ENCODE results near the gene IGSF10.

The IGSF10 gene

DNA sequence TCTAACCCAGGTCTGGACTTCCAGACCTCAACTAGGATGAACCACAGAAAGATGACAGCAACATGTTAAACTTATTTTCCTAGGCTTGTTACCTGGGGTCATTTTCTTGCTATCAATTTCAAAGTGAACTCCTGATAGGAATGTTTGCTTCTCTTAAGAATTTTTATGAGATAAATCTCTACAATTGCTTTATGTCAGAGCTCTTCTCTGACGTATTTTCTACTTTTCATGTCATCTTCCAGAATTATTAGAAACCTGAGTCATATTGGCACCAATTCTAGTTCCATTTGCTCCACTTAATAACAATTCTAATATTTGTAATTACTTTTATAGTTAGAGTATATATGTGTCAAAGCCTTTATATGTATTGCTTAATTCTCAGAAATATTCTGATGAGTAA lies 2.1 kb upstream of the IGSF10 start:
- no peak for DNase-seq (ENCODE audit: low spot score)

DNA sequence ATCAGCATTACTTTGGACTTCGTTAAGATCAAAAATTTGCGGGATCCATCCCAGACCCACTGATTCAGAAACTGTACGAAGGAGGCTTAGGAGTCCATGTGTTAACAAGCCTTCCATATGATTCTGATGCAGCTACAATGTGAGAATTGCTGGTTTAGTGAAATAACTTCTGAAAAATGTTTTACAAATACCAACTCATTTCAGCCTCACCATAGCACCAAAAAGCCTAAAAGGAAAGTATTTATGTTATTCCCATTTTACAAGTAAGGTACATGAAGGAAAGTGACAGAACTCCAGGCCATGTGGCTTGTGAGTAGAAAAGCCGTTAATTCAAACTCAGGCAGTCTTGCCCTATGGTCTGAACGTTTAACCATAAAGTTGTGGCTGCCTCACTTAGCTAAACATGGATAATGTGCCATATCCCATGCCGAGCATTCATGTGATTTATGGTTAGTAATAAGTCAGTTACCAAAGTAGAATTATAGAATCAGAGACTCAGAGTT lies 1.5 kb upstream of the IGSF10 start:
- no peak for DNase-seq (ENCODE audit: low spot score)

DNA sequence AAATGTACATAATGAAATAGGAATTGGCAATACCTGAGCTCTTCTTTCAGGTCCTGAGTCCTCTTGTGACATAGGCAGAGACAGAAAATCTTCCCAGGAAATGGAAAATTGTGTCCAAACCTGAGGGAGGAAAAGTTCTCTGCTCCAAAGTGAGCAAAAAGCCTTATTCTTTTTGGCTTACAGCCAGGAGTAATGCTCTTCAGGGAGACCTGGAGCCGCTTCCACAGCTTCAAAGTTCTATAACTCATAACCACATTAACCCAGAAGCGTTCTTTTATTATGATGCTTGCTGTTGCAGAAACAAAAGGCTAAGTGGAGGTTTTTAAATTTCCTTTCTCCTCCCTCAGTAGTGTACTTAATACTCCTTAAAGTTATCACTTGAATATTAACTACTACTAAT lies 633 bp downstream of the IGSF10 start:
- peak; percentile 46 for DNase-seq (ENCODE audit: low spot score)

DNA sequence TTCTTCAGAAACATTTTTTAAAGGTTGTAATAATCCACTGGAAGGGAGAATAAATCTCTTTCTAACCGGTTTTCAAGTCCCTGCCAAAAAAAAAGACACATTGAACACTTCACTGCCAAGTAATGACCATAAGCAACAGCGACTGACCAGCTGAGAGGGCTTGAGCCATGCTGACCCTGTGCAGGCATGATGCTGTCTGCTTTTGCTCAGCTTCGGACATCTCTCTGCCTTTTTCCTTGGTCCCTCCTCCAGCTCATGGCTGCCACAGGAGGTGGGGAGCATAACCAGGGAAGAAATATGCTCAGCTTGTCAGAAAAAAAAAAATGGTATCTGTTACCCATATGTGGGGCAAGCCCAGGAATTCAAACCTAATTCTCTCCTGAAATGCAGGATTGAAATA lies 1.5 kb downstream of the IGSF10 start:
- no peak for DNase-seq (ENCODE audit: low spot score)

DNA sequence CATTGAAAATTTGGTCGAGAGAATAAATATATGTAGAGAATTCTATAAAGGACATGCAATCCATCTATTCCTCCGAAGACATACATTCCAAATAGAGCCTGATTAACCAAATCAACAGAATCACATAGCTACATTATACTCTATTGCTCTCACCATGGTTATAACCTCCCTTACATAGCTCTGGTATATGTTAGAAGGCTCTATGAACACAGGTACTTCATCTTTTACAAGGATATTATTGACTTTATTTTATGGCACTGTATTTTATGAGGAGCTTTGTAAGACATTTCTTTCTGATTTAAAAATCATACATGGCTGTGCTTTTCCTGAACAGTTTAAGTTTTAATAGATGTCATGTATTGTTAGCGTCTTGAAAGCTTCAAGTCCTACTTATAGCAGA lies 4.8 kb downstream of the IGSF10 start:
- DNase-seq (ENCODE audit: low spot score), result no peak

DNA sequence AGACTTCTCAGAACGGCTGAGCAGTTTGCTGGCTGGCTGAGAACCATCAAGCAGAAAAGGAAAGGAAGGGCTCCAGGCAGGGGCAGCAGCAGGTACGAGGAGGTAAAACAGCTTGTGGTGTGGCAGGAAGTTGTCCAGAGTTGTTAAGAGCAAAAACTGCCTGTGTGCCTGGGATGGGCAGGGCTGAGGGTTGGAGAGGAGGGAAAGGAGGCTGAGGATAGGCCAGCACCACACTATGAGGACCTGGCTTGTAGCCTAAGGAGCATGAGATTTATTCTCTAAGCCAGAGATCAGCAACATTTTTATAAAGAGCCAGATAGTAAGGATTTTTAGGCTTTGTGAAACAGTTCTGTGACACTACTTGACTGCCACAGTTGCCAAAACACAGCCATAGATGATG lies 8.0 kb downstream of the IGSF10 start:
- DNase-seq (ENCODE audit: low spot score), result no peak

DNA sequence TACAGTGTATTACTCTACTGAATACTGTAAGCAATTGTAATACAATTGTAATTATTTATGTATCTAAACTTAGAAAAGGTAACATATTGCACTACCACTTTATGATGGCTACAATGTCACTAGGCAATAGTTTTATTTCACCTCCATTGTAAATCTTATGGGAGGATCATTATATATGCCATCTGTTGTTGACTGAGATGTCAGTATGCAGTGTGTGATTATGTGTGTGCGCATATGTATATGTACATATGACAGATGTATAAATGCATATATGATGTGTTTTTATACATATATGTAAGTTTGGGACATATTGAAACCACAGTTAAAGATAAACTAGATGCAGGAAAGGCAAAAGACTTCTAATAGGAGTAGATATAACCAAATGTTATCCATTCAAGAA lies 8.5 kb downstream of the IGSF10 start:
- DNase-seq (ENCODE audit: low spot score), result no peak

DNA sequence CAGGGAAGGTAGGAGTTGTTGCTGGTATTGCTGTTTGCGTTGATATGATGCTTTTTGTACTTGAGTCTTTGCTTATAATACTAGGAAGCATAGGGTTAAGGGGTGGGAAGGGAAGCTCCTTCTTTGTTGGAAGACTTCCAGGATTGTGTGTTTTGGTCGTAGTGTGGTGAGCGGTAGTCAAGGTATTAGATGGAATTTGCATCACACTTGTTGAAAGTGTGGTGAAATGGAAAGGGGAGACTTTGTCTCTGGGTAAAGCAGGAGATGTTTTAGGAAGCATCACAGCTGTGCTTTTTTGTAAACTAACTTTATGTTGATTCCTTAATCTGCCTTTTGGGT lies 14.9 kb downstream of the IGSF10 start:
- no peak for DNase-seq (ENCODE audit: low spot score)

DNA sequence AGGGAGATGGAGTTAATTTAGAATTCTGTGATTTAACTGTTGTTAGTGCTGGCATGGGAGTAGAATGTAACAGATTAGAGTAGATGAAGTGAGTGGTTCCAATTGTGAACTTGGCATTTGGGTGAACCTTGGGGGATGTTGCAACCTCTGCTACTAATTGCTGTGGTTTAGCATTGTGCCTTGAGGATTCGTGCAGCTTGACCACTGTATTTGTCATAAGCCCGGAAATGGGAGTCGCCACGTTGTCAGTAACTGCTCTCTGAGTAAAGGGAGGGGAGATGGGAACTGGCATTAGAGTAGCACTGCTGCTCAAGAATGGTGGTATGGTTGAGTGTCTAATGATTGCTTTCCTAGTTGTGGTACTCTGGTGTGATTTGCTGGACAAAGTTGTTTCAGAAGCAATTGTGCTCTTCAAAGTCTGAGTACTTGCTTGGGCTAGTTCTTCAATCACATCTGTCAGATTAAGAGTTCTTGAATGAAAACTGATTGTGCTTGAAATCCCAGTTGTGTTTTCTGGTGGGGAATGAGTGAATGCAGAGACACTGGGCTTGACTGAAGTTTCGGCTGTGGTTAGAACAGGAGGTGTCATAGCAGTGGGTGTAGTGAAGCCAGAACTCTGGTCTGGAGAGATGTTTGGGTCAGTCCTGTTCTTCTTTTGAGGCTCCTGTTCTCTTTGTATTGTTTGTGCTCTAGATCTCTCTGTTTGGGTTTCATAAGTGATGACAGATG lies 15.4 kb downstream of the IGSF10 start:
- peak; percentile 84 for DNase-seq (ENCODE audit: low spot score)

DNA sequence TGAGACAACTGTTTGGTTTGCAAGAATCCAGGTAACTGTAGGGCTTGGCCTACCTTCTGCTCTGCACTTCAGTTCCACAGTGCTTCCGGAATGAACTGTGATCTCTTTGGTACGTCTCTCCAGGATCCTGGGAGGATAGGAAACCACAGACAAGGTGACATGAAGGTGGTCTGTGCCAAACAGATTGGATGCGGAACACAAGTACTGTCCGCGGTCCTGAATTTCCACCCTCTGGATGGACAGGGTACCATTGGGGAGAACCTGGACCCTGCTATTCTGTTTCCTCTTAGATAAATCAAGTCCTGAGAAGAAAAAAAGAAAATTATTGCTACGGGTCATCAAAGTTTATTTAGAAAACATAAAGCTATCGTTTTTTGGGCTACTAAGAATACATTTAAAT lies 17.3 kb downstream of the IGSF10 start:
- DNase-seq (ENCODE audit: low spot score), result no peak

DNA sequence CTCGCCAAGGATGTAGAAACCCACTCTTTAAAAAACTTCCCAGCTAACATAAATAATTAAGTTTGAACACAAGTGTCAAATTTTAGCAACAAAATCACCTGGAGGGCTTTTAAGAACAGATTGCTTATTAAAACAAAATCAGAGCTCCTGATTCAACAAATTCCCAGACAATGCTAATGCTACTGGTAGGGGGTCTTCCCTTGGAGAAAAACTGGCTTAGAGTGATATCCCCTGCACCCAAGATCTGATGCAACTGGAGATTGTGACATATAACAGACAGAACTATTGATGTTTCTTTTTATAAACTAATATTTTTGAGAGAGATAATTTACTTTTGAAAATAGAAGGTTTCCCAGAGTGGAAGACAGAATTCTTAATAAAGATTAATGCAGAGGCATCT lies 19.9 kb downstream of the IGSF10 start:
- no peak for DNase-seq (ENCODE audit: low spot score)

DNA sequence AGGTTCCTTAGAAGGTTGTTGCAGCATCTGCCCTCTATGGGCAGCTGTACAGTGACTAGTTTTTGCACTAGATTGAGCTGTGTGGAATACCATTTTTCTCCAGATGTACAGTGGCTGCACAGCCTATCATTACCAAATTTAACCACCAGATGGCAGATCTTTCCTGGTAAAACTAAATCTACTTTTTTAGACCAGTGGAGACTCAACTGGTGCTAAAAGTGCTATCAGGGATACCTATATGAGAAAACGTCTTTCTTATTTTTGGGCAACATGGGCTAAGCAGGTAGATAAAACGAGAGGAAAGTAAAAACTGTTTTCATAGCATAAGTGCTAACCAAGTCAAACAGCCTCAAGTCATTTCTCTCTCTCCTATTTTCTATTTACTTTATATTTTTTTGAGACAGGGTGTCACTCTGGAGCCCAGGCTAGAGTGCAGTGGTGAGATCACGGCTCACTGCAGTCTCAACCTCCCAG lies 21.2 kb downstream of the IGSF10 start:
- DNase-seq (ENCODE audit: low spot score), result peak; percentile 77

DNA sequence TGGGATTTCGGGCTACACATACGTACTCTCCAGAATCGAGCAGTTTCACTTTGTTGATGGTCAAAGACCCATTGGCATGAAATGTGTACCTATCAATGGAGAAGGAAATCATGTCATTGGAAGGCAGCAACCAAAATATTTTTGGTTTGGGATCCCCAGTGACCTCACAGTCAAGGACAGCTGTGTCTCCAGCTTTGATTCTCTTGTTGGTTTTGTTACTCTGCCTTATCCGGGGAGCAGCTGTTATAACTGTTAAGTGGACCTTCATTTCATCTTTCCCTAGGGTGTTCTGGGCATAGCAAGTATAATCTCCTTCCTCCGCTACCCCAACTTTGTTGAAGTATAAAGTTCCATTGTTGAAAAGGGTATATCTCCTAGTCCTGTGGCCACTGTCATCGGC lies 23.0 kb downstream of the IGSF10 start:
- no peak for DNase-seq (ENCODE audit: low spot score)

DNA sequence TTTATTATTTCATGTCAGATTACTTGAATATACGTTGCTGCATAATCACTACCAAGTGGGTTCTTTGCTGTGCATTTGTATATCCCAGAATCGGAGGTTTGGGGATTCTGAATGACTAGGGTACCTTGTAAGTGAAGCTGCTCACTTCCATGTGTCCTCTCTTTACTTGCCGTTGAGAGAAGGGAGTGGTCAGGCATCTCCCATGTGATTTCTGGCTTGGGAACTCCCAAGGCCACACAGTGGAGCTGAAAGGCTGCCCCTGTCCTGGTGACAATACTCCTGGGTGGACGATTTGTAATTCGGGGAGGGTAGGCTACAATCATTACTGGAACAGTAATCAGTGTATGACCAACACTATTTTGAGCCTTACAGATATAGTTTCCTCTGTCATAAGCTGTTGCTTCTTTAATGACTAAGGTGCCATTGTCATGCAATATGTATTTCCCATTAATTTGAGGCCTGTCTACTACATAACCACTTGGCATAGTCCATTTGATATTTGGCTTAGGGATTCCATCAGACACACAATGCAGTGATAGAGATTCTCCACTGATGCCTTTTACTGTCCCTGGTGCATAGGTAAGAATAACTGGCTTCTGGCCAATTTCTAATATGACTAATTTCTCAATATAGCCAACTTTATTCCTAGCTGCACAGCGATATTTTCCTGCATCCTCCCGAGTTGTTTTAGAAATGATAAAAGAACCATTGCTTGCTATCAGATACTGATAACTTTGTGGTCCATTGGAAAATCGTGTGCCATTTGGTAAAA lies 24.0 kb downstream of the IGSF10 start:
- no peak for DNase-seq (ENCODE audit: low spot score)

DNA sequence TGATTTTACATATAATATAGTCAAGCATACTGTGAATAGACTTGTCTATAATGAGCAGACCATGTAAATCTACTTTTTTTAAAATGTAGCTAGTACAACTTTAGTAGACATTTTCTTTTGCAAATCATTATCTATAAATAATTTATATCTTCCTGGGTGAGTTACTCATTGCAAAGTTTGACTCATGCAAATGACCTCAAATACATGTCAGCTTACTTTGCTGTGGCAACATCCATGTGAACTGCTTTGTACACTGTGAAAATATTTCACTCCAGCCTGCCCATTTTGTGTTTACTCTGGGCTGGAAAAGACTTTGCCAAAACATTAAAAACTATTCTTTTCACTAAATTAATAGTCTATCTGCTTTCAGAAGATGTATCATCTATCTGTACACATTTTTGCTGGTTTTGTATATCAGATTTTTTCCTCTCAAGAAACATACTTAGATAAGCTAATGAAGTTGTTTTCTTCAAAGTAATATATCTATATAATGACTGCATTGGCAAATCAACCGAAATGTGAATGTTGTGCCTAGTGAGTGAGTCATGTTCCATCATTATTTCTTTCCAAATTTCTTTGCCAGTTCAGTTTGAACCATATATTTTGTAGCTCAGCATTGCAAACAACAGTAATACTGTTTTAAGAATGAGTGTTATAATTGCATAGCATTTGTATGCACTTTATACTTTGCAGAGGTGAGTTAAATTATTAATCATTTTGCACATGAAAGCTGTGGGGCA lies 26.5 kb downstream of the IGSF10 start:
- peak; percentile 70 for DNase-seq (ENCODE audit: low spot score)

DNA sequence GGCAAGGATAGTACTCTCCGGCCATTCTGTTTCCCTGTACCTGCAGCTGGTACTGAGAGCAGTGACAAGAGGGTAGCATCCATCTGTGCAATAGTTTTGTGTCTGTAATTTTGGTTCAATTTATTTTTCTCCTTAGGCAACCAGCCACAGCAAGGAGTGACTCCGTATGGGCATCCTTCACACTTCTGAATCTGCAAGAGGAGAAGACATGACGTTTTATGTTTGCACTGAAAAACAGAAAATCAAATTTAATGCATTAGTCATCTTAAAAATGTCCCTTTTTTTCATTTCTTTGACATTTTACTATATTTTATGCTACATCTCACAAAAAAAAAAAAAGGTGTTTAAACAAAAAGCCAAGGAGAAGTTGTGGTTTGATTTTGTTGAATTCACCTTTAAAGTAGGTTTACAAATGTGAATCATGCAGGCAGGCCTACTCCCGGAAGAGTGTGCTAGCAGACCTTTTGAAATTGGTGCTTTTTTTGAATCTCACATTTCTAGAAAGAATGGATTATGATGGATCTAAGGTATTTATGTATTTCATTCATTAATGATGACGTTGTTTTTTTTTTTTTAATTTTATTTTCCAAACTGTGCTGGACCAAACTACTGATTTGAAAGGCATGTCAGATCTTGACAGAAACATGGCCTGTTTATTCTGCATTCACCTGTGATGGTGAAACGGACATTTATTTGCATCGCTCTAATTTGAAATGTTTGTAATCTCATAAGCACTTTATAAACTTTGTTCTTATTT lies 28.1 kb downstream of the IGSF10 start:
- no peak for DNase-seq (ENCODE audit: low spot score)

DNA sequence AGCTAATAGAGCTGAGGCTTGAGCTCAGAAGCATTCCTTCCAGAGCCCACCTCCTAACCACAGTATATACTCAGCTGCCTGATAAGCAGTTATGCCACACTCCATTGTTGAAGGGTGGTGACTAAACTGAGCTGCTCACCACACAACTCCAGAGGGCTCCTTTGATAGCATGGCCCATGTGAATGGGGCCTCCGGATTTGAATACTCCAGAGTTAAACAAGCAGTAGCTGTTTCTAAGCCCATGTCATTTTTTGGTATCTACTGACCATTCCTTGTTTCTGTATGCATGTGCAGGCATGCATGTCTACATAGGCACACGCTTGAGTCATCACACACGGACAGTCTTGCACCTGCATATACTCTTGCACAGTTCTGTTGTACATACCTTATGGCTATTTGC lies 28.9 kb downstream of the IGSF10 start:
- no peak for DNase-seq (ENCODE audit: low spot score)

DNA sequence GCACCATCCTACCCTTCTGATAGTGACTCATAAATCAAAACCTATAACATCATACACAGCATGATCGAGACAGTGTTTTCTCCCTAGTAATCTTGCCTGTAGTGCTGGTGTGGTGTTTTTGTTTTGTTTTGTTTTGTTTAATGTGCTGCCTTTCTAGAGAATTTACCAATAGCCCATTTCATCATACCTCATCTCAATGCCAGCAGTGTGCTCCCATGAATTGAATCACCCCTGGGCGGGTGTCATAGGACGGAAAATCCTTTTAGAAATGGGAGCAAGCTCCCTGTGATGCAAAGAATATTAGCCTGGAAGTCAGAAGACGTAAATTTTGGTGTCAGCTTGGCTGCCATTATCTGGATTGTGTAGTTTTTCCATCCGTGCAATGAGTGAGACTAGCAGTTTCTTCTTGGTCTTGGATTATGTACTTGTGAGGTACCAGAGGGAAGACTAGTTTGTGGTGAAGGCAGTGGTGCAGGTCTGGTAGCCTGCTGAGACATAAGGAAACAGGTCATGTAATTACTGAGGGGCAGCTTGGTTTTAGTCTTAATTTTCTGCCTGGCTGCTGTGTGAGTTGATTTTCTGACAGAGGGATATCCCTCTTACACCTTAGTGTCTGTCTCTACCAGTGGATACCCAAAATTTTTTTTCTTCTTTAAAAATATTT lies 29.9 kb downstream of the IGSF10 start:
- DNase-seq (ENCODE audit: low spot score), result no peak

DNA sequence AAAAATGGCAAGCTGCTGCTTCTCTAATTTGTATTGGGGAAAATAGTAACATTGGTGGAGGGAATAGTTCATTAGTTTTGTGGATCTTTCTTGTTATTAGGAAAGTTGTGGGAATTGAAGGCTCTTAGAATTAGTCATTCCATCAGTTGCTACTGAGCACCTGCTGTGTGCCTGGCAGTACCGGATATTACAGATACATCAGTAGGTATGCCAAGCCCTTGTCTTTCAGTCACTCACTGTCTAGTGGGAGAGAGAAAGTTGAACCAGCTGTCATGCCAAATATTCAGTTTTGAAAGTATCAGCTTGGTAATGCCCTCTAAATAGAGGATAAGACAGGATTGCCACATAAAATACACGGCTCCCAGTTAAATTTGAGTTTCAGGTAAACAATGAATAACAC lies 32.5 kb downstream of the IGSF10 start:
- DNase-seq (ENCODE audit: low spot score), result no peak

DNA sequence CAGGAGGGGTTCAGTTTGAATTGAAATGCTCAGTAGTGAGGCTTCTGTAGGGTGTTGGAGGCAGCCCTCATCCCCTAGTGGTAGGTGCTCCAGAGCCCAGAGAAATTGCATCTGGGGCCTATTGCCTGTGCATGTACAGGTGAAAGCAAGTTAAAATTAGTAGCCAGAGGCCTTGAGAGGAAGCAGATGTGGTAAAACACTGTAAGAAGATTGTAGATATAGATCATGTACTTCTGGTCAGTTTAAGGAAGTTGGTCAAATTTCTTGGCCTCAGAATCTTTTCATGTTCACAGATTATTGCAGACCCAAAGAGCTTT lies 34.6 kb downstream of the IGSF10 start:
- DNase-seq (ENCODE audit: low spot score), result no peak

DNA sequence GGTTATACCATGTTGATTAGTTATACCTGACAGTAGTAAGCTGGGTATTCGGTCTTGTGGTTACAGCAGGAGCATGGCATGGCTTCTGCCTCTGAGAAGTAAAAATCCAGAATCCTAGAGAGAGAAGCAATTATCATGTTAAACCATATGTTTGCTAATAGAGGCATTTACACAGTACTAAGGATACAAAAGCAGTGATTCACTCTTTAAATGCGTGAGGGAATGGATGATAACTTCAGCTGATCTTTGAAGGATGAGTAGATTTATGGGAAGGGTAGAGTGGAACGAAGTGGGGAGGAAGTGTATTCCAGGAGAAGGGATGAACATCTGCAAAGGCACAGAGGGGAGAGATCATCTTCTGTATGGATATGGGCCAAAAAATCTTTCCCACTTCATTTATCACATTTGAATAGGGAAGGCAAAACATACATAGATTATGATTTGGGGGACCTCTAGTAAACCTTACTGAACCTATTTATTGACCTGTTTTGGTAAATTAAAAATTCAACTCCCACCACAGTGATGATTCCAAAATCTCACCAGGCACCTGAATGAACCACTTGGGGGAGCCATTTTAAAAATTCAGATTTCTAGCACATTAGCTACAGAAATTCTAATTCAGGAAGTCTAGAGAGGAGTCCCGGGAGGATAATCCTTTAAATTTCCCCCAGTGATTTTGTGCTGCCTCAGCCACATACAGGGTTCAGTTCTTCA lies 35.1 kb downstream of the IGSF10 start:
- DNase-seq (ENCODE audit: low spot score), result no peak

All from GM03348 (cell line).